ENCODE measurements around the gene FNDC3B. TPM values are rescaled to one million over a fixed set of nuclear protein-coding genes. Genes with fewer than 3 reads are reported as not detected.

FNDC3B gene
- total and polyA plus RNA-seq, 2 donors (not counting 1 experiment from before 2014, with no cell fraction given) = 1.2 to 9.2 TPM

DNA sequence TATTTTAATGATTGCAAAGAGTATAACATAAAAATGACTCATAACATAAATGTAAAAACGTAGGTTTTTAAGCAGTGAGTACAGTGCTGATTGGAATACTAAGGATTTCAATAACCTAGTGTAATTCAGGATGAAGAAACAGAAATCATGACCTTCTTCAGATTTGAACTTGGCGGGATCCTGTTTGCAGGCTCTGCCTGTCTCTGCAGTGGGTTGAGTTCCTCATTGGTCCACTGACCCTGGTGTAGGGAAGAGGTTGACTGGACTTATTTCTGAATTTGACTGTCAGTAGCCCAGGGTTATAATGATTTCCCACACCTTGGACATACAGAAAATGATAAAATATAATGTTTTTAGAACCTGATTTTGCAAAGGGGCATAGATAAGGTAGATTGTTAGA lies 171.7 kb downstream of the FNDC3B start:
- no peak overlapping the region for H2AFZ ChIP-seq (ENCODE audit: insufficient read depth, low read depth, low read length, poor library complexity, severe bottlenecking)
- no peak overlapping the region for H3K4me2 ChIP-seq (replicated peaks; ENCODE audit: low read depth, low read length, poor library complexity, severe bottlenecking)
- H3K9ac ChIP-seq (ENCODE audit: low read length) = no peak overlapping the region
- ChIA-PET POLR2A (no interaction called here), CTCF (no interaction called here)
- no peak overlapping the region for H3K4me3 ChIP-seq (ENCODE audit: control extremely low read depth in 1 of 5, extremely low read depth in 1 of 5, insufficient read depth in 1 of 5, low read depth in 2 of 5, low read length in 4 of 5)
- intact Hi-C loops (cut with micrococcal nuclease) = no loop called here
- no peak for DNase-seq
- no peaks in the 10 kb centered on the region for H3K27me3 ChIP-seq (replicated peaks in 1 of 4; ENCODE audit: control extremely low read depth in 1 of 4, control insufficient read depth in 3 of 4, insufficient read depth in 4 of 4, low read length in 3 of 4)
- TF ChIP-seq EZH2 (IDR thresholded peaks at IDR 0.05; ENCODE audit: borderline replicate concordance, insufficient read depth, low read depth, low read length, poor library complexity, severe bottlenecking) = no peak
- TF ChIP-seq, protein P1, sequence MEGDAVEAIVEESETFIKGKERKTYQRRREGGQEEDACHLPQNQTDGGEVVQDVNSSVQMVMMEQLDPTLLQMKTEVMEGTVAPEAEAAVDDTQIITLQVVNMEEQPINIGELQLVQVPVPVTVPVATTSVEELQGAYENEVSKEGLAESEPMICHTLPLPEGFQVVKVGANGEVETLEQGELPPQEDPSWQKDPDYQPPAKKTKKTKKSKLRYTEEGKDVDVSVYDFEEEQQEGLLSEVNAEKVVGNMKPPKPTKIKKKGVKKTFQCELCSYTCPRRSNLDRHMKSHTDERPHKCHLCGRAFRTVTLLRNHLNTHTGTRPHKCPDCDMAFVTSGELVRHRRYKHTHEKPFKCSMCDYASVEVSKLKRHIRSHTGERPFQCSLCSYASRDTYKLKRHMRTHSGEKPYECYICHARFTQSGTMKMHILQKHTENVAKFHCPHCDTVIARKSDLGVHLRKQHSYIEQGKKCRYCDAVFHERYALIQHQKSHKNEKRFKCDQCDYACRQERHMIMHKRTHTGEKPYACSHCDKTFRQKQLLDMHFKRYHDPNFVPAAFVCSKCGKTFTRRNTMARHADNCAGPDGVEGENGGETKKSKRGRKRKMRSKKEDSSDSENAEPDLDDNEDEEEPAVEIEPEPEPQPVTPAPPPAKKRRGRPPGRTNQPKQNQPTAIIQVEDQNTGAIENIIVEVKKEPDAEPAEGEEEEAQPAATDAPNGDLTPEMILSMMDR (IDR thresholded peaks at IDR 0.05) = no peak
- no peaks in the 10 kb centered on the region for H3K4me1 ChIP-seq (ENCODE audit: control insufficient read depth in 2 of 2, insufficient read depth in 2 of 2, low read length in 2 of 2)
- no peak overlapping the region for H3K27ac Mint-ChIP-seq
- H3K9me3 Mint-ChIP-seq (ENCODE audit: insufficient read depth) = no peaks in the 10 kb centered on the region
- no peak overlapping the region for H3K4me3 Mint-ChIP-seq
- H3K36me3 ChIP-seq (replicated peaks in 1 of 2; ENCODE audit: control extremely low read depth in 1 of 2, control insufficient read depth in 1 of 2, extremely low read depth in 1 of 2, insufficient read depth in 2 of 2, low read length in 1 of 2) = no peaks in the 10 kb centered on the region
- peaks cover 0 to 3% (median under 1%) of the 10 kb centered on the region in 3 donors for H3K9me3 ChIP-seq (ENCODE audit: control extremely low read depth in 1 of 3, control insufficient read depth in 2 of 3, insufficient read depth in 1 of 3, low read length in 2 of 3)
- ATAC-seq (ENCODE audit: low read depth) = no peak
- WGBS (ENCODE audit: insufficient coverage) = 100% methylated on average over 1 of the region's 2 CpGs
- no peaks in the 10 kb centered on the region for H3K27me3 Mint-ChIP-seq
- H4K20me1 ChIP-seq (ENCODE audit: control insufficient read depth, insufficient read depth, low read length, poor library complexity, severe bottlenecking) = no peaks in the 10 kb centered on the region
- no peaks in the 10 kb centered on the region for H3K79me2 ChIP-seq (ENCODE audit: control insufficient read depth, insufficient read depth, low read length)
- H3K4me1 Mint-ChIP-seq = no peaks in the 10 kb centered on the region
- H3K27ac ChIP-seq (ENCODE audit: low read length in 2 of 2) = no peak overlapping the region

DNA sequence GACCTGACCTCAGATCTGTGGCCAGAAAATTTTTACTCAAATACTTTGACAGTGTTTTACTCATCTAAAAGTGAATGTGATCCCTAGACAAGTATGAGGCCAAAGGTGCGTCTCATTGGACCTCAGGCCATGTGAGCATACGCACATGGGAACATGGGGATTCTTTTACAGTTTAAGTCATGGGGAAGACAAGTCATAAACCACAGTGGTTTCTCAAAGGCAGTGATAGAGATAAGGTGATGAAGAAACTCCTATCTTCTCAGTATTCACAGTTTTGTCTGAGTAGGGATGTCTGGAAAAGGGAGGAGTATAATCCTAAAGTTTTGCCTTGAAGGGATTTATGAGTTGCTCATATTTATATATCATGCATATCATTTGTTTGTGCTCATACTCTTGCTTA lies 173.8 kb downstream of the FNDC3B start:
- H3K4me3 ChIP-seq (ENCODE audit: control extremely low read depth in 1 of 5, extremely low read depth in 1 of 5, insufficient read depth in 1 of 5, low read depth in 2 of 5, low read length in 4 of 5) = no peak overlapping the region
- Mint-ChIP-seq H3K4me3 (no peak overlapping the region), H3K9me3 (ENCODE audit: insufficient read depth) (no peaks in the 10 kb centered on the region), H3K27me3 (no peaks in the 10 kb centered on the region), H3K27ac (no peak overlapping the region), H3K4me1 (no peaks in the 10 kb centered on the region)
- intact Hi-C loops (cut with micrococcal nuclease) = no loop called here
- no peaks in the 10 kb centered on the region for H3K4me1 ChIP-seq (ENCODE audit: control insufficient read depth in 2 of 2, insufficient read depth in 2 of 2, low read length in 2 of 2)
- DNase-seq (no peak), ATAC-seq (ENCODE audit: low read depth) (no peak)
- no peaks in the 10 kb centered on the region for H3K36me3 ChIP-seq (replicated peaks in 1 of 2; ENCODE audit: control extremely low read depth in 1 of 2, control insufficient read depth in 1 of 2, extremely low read depth in 1 of 2, insufficient read depth in 2 of 2, low read length in 1 of 2)
- no peaks in the 10 kb centered on the region for H4K20me1 ChIP-seq (ENCODE audit: control insufficient read depth, insufficient read depth, low read length, poor library complexity, severe bottlenecking)
- ChIA-PET POLR2A (no interaction called here), CTCF (no interaction called here)
- no peak overlapping the region for H2AFZ ChIP-seq (ENCODE audit: insufficient read depth, low read depth, low read length, poor library complexity, severe bottlenecking)
- TF ChIP-seq, protein P1 (IDR thresholded peaks at IDR 0.05) = no peak
- no peak for TF ChIP-seq EZH2 (IDR thresholded peaks at IDR 0.05; ENCODE audit: borderline replicate concordance, insufficient read depth, low read depth, low read length, poor library complexity, severe bottlenecking)
- no peaks in the 10 kb centered on the region for H3K9me3 ChIP-seq (ENCODE audit: control extremely low read depth in 1 of 3, control insufficient read depth in 2 of 3, insufficient read depth in 1 of 3, low read length in 2 of 3)
- WGBS (ENCODE audit: insufficient coverage) = 100% methylated on average over 1 of the region's 2 CpGs
- no peak overlapping the region for H3K4me2 ChIP-seq (replicated peaks; ENCODE audit: low read depth, low read length, poor library complexity, severe bottlenecking)
- H3K79me2 ChIP-seq (ENCODE audit: control insufficient read depth, insufficient read depth, low read length) = no peaks in the 10 kb centered on the region
- H3K27ac ChIP-seq (ENCODE audit: low read length in 2 of 2) = no peak overlapping the region
- no peaks in the 10 kb centered on the region for H3K27me3 ChIP-seq (replicated peaks in 1 of 4; ENCODE audit: control extremely low read depth in 1 of 4, control insufficient read depth in 3 of 4, insufficient read depth in 4 of 4, low read length in 3 of 4)
- no peak overlapping the region for H3K9ac ChIP-seq (ENCODE audit: low read length)

All from B cell (primary cell).